HG03066 (cell line): ENCODE data around the gene ATXN1.

Source experiments
- ATAC-seq: cut with Tn5 transposase; IDR thresholded peaks from one replicate; pipeline ENCODE4 v1.9.1; 2021; ENCODE audit warnings: low read depth; ENCODE audit not compliant: unreplicated experiment

ATXN1 gene

GRCh38 chr6:16331384-16332174, 429.7 kb downstream of the ATXN1 start:
- no peak for ATAC-seq

- no peak for ATAC-seq
Measured at GRCh38 chr6:16329233-16329632, 432.0 kb downstream of the ATXN1 start.

DNA sequence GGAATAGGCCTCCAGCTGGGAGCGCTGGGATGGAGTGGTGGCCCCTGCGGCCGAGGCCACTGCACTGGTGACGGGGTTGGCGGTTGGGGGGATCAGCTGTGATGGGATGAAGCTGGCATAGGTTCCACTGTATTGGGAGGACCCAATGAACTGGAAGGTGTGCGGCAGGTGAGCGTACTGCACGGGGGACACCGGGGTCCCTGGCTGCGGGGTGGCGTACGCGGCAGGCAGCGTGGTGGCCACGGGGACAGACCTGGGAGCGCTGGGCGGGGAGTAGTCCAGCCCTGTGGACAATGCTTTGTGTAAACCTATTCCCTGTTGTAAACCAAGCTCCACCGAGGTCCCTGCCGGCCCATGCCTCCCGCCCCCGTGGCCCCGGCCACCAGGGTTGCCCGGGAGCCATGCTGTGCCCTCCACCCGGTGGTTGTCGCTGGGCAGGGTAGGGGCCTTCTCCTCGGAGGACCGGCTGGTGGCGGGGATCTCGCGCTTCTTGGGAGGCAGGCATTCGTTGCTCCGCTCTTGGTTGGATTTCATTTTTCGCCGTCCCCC, 433.4 kb downstream of the ATXN1 start:
- no peak for ATAC-seq

- no peak for ATAC-seq
Measured at GRCh38 chr6:16326971-16327776, 434.1 kb downstream of the ATXN1 start.

DNA sequence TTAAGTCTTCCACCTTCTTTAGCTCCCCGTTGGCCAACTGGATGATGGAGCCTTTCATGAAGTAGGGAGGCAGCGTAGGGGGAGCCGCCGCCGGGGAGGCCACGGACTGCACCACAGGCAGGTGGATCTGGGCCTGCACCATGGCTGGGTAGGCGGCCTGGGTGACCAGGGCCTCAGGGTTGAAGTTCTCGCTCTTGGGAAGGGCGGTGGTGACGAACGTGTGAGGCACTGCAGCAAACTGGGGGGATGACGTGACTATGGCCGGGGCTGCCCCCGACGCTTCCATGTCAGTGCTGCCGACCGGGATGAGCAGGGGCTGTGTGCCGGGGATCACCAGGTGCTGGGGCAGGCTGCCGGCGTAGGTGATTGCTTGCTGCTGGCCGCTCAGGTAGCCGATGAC, 434.7 kb downstream of the ATXN1 start:
- ATAC-seq, result no peak

DNA sequence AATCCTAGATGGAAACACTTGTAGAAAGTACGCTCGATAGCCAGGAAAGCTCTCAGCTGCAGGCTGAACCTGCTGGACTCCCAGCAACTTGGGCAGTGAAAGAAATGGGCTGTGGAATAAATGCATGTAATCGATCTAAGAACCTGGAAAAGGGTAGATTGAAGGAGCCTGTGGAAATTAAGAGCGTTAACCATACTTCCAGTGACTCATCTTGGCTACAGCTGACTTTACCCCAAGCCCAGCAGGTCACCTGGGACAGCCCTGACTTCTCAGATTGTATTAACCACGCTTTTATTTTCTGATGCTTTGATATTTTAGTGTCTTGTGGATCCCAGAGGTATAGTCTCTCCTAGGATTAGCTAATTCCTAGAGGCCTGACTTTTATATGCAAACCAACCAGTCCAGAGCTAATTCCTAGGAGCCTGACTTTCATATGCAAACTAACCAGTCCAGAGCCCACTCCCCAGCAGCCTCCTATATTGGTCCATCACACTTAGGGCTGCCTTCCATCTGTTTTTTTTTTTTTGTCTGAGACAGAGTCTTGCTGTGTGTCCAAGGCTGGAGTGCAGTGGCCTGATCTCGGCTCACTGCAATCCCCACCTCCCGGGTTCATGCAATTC, 436.5 kb downstream of the ATXN1 start:
- no peak for ATAC-seq

DNA sequence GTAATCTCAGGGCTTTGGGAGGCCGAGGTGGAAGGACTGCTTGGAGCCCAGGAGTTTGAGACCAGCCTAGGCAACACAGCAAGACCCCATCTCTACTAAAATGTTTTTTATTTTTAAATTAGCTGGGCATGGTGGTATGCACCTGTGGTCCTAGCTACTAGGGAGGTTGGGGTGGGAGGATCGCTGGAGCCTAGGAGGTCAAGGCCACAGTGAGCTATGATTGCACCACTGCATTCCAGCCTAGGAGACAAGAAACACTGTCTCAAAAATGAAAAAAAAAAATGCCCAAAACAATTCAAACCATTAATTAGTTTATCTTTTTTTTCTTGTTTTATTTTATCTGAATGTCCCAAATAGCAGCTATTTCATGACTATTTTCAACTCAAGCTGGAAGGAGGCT, 437.1 kb downstream of the ATXN1 start:
- no peak for ATAC-seq

GRCh38 chr6:16322666-16323312, 438.5 kb downstream of the ATXN1 start:
- peak; percentile 73 for ATAC-seq

DNA sequence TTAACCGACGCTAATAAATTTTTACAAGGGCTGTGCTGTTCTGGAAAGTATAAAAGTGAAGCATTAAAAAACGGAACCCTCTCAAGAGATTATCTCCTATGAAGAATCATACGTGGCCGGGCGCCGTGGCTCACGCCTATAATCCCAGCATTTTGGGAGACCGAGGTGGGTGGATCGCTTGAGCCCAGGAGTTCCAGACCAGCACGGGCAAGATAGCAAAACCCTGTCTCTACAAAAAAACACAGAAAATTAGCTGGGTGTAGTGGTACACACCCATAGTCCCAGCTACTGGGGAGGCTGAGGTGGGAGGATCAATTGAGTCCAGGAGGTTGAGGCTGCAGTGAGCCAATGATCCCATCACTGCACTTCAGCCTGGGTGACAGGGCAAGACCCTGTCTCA, 439.4 kb downstream of the ATXN1 start:
- ATAC-seq, result no peak

- no peak for ATAC-seq
Measured at GRCh38 chr6:16321341-16321710, 439.9 kb downstream of the ATXN1 start.

DNA sequence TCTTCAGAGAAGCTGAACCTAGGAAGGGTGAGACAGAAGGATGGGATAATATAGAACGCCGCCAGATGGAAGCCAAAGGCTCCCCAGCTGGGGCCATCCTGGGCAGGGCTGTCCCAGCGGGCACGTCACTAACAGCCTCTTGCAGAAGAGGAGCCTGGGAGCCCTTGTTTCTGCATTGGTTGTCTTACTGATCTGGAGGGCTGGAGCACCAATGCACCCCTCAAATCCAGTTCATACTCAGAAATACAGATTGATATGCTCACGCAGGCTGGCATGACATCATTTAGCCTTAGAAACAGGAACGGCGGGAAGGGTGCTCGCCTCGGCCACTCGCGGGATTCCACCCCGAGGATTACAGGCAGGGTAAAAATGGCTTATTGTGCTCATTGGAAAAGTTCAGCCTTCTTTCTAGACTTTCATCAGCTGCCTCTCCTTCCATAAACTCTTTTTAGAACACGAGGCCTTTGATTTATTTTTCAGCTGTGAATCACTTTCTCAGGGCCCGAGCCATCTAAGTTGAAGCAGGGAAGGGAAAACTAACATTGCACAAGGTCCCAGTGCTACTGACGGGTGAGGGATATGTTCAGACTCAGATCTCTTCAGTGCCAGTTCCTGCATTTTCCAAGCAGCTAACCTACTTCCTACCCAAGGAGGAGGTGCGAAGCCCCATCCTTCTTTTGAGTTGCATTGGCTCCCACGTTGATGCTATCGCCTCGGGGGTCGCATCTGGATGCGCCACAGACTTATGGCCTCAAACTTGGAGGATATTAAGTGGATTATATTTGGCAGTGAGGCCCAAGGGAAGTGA, 440.5 kb downstream of the ATXN1 start:
- no peak for ATAC-seq

DNA sequence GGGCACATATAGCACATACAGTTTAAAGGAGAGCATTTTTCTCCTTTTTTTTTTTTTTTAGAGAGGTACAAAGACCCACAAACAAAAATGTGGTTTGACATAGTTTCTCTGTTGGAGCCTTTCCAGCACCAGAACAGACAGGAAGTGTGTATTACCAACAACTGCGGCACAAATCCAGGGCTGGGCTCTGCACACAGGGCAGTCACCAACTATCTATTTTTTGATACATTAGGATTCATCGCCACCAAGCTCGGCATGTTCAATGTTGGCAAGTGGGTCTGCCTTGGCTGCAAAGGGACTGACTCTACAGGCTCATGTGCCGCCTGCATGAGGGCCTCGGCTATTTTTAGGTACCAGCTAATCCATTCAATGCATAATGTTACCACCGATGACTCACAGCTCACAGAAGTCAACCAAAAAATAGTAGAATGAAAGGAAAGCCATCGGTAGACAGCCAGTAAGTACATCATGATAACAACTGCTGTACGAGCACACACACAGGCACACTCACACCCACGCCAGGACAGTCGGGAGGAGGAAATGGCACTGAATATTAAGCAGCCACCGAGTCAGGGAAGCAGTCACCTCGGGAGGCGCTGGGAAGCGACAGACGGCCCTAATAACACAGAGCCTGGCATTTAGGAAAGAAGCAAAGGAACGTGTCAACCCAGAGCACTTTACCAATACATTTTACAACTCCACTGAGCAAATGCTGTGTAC, 441.3 kb downstream of the ATXN1 start:
- peak; percentile 68 for ATAC-seq

DNA sequence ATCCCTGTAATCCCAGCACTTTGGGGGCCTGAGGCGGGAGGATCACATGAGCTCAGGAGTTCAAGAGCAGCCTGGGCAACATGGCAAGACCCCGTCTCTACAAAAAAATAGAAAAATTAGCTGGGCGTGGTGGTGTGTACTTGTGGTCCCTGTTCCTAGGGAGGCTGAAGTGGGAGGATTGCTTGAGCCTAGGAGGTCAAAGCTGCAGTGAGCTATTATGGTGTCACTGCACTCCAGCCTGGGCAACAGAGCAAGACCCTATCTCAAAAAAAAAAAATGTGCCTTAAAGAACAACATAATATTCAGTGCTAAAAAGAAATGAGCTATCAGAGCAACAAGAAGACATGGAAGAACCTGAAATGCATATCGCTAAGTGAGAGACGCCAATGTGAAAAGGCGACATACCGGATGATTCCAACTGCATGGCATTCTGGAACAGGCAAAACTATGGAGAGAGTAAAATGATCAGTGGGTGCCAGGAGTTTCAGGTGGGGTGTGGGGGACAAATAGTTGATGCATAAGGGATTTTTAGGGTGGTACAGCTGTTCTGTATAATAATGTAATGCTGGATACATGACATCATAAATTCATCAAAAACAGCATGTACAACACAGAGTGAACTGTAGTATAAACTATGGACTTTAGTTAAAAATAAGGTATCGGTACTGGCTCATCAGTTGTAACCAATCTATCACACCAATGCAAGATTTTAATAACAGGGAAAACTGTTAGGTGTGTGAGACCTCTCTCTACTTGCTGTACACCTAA, 442.1 kb downstream of the ATXN1 start:
- ATAC-seq, result no peak

DNA sequence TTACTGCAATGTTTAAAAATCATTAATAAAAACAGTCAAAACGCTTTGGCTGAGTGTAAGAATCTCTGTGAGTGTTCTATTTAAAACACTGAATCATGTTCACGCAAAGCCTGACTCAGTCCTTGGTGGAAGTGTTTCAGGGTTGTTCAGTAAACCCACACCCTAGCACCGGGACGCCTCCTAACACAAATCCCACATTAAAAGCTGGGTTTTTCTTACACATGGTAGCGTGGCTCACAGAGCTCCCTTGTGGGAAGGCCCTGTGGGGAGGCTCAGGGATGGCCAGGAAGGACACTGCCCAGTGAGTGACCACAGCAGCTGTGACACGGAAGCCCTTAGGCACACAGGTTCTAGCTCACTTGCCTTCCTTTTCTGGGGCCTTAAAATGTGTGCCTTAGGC, 442.7 kb downstream of the ATXN1 start:
- no peak for ATAC-seq

DNA sequence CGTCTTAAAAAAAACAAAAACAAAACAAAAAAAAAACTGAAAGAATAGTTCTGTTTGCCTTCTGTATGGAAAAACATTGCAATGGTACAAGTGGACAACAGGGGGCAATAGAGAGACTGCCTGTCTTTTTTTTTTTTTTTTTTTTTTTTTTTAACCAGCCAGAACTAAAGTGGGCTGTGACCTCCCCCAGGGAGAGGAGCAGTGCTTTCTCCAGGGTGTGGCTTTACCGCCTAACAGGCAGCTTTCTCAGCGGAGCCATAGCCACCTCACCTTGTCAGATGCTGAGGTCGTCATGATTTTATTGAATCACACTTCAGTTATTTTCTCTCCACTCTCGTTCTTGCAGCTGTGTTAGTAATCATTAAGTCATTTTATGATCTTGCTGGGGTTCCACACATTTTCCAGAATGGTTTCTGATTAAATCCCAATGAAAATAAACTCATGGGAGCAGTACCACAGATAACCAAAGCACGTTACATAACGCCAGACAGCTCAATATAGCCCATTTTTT, 444.5 kb downstream of the ATXN1 start:
- no peak for ATAC-seq

DNA sequence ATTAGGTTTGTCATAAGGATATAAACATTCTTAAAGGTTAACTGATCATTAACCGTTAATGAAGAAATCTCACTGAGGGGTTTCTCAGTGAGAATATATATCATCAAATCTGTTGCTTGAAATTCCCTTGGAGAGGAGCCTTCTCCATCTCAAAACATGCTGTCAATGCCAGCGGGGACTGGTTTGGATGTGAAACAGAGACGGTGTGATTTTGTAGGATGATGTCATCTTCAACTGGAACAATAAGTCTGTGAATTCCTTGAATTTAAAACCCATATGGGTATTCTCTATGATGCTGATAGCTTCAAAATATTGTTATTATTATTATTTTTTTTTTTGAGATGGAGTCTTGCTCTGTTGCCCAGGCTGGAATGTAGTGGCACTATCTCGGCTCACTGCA, 447.0 kb downstream of the ATXN1 start:
- no peak for ATAC-seq

- no peak for ATAC-seq
Measured at GRCh38 chr6:16313732-16314131, 447.5 kb downstream of the ATXN1 start.

GRCh38 chr6:16311763-16312162, 449.5 kb downstream of the ATXN1 start:
- ATAC-seq, result no peak
